ENCODE results near the gene ADAMTSL1.

DNA sequence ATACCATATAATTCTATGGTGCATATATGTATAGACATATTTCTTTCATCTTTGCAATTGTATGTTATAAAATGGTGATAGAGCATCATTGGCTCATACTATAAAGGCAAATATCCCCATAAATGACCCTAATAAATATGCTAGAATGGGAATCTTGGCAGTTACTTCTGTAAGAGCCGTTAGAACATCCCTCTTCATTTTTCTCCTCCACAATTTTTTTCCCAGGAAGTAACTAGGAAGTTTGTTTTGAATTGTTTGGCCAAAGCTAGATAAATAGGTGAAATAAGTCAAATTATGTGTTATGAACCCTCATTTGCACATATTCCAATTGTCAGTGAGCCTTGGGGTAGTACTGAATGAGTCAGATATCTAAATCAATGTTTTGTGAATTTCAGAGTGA, 209.9 kb downstream of the ADAMTSL1 start:
- TF ChIP-seq, protein P1, sequence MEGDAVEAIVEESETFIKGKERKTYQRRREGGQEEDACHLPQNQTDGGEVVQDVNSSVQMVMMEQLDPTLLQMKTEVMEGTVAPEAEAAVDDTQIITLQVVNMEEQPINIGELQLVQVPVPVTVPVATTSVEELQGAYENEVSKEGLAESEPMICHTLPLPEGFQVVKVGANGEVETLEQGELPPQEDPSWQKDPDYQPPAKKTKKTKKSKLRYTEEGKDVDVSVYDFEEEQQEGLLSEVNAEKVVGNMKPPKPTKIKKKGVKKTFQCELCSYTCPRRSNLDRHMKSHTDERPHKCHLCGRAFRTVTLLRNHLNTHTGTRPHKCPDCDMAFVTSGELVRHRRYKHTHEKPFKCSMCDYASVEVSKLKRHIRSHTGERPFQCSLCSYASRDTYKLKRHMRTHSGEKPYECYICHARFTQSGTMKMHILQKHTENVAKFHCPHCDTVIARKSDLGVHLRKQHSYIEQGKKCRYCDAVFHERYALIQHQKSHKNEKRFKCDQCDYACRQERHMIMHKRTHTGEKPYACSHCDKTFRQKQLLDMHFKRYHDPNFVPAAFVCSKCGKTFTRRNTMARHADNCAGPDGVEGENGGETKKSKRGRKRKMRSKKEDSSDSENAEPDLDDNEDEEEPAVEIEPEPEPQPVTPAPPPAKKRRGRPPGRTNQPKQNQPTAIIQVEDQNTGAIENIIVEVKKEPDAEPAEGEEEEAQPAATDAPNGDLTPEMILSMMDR (conservative IDR thresholded peaks at IDR 0.05; ENCODE audit: low read length): no peak
- no peak for TF ChIP-seq EZH2phosphoT487 (IDR thresholded peaks at IDR 0.05; ENCODE audit: borderline replicate concordance, low read depth, low read length)
